ENCODE data around the gene UPF3A.
"Not testable (repeated sequence)": the region's sequence is repeated elsewhere in the genome, so short reads cannot be mapped to it uniquely, and the experiment has no call there.

The UPF3A gene

GRCh38 chr13:114281351-114282040, at the start of gene UPF3A:
UPF3A (plus strand) TSS chr13:114281601; CDS start chr13:114281640, 39 bp downstream.
- DNase-seq (ENCODE audit: low spot score): peak; percentile 91

- no peak for DNase-seq (ENCODE audit: low spot score)
These were observed 49.5 kb upstream of the UPF3A start for GRCh38 chr13:114231886-114232285.

GRCh38 chr13:114234266-114234644, 47.1 kb upstream of the UPF3A start:
- peak; percentile 4 for DNase-seq (ENCODE audit: low spot score)

GRCh38 chr13:114234645-114235421, 46.6 kb upstream of the UPF3A start, which contains the start of gene CDC16:
CDC16 (plus strand) TSS chr13:114234897; CDS start chr13:114235085, 188 bp downstream.
- peak; percentile 90 for DNase-seq (ENCODE audit: low spot score)

GRCh38 chr13:114235697-114236096, 45.7 kb upstream of the UPF3A start:
- DNase-seq (ENCODE audit: low spot score): peak; percentile 5

GRCh38 chr13:114236227-114236626, 45.2 kb upstream of the UPF3A start:
- DNase-seq (ENCODE audit: low spot score): no peak

- no peak for DNase-seq (ENCODE audit: low spot score)
These were observed 43.8 kb upstream of the UPF3A start for GRCh38 chr13:114237415-114238112.

GRCh38 chr13:114241918-114242317, 39.5 kb upstream of the UPF3A start:
- DNase-seq (ENCODE audit: low spot score): no peak

- DNase-seq (ENCODE audit: low spot score): no peak
These were observed 37.4 kb upstream of the UPF3A start for GRCh38 chr13:114243971-114244370.

GRCh38 chr13:114244637-114245036, 36.8 kb upstream of the UPF3A start:
- no peak for DNase-seq (ENCODE audit: low spot score)

GRCh38 chr13:114248011-114248410, 33.4 kb upstream of the UPF3A start:
- peak; percentile 48 for DNase-seq (ENCODE audit: low spot score)

- DNase-seq (ENCODE audit: low spot score): no peak
These were observed 32.3 kb upstream of the UPF3A start for GRCh38 chr13:114249077-114249476.

GRCh38 chr13:114251639-114252440, 29.6 kb upstream of the UPF3A start:
- not testable (repeated sequence) for DNase-seq (ENCODE audit: low spot score)

- DNase-seq (ENCODE audit: low spot score): no peak
These were observed 24.9 kb upstream of the UPF3A start for GRCh38 chr13:114256547-114256946.

- no peak for DNase-seq (ENCODE audit: low spot score)
These were observed 24.4 kb upstream of the UPF3A start for GRCh38 chr13:114257014-114257413.

- DNase-seq (ENCODE audit: low spot score): no peak
These were observed 22.8 kb upstream of the UPF3A start for GRCh38 chr13:114258589-114258988.

- DNase-seq (ENCODE audit: low spot score): no peak
These were observed 22.0 kb upstream of the UPF3A start for GRCh38 chr13:114259374-114259773.

- no peak for DNase-seq (ENCODE audit: low spot score)
These were observed 21.4 kb upstream of the UPF3A start for GRCh38 chr13:114259974-114260373.

GRCh38 chr13:114260814-114261213, 20.6 kb upstream of the UPF3A start:
- no peak for DNase-seq (ENCODE audit: low spot score)

- DNase-seq (ENCODE audit: low spot score): no peak
These were observed 20.0 kb upstream of the UPF3A start for GRCh38 chr13:114261328-114261965.

GRCh38 chr13:114263578-114263977, 17.8 kb upstream of the UPF3A start:
- no peak for DNase-seq (ENCODE audit: low spot score)

Data from kidney tubule cell (primary cell).